HG02571 (cell line): Measurements from ENCODE around the gene AVPR2.

Experiments used
- ATAC-seq: cut with Tn5 transposase; IDR thresholded peaks from one replicate; pipeline ENCODE4 v1.9.1; 2021; ENCODE audit warnings: mild to moderate bottlenecking, moderate library complexity; ENCODE audit not compliant: unreplicated experiment

AVPR2 gene

DNA sequence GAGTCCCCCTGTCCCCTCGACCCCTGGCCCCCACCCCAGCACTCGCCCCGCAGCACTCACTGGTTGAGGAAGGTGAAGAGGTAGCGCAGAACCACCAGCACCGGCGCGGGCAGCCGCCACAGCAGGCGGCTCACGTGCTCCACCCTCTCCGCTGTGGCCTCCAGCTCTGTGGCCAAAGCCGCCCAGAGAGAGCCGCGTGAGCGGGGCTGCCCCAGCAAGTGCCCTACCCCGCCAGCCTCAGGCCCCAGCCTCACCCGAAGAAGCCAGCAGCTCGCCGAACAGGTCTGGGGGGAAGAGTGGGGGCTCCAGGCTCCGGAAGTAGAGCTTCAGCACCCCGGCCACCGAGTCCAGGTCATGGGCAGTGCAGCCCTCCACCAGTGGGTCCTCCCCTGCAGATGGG is 6.0 kb downstream of the AVPR2 start:
- ATAC-seq: no peak

DNA sequence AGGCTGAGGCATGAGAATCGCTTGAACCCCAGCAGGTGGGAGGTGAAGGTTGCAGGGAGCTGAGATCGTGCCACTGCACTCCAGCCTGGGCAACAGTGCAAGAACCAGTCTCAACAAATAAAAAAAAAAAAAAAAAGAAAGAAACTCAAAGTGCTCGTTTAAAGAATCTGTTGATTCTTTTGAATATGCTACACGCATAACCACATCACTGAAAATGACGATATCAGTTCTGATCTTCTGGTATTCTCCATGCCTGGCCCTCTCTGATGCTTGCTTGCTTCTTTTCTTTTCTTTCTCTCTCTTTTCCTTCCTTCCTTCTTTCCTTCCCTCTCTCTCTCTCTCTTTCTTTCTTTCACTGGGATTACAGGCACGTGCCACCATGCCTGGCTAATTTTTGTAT is 7.3 kb downstream of the AVPR2 start:
- no peak for ATAC-seq

DNA sequence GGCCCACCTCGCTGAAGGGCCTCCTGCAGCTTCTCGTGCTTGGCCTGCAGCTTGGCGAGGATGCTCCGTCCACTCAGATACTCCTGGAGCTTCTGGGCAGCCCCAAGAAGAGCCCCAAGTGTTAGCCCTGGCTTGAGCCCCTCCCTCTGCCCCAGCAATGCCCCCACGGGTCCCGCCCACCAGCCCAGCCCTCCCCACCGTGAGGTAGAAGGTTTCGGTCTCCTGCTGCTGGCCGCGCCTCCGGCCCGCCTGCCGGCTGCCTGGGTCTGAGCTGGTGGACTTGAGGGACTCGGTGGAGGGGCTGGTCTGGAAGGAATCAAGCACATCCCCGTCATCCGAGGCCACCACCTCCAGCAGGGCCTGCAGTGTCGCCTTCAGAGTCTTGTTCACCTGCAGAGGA is 8.7 kb downstream of the AVPR2 start:
- no peak for ATAC-seq

DNA sequence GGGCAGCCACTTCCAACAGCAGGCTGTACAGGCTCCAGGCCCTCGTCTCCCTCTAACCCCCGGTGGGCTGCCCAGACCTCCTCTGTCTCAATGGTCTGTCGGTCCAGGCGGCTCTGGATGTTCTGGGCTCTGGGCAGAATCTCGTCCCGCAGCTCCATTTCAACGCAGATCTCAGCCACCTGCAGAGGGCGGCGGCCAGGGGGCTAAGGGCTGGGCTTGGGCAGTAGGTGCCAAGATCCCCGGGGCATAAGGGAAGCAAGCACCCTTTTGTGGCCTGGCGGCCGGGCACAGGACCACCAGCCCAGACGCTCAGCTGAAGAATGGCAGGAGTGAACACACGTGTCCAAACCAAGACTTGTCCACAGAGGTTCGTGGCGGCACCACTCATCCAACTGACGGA is 9.2 kb downstream of the AVPR2 start:
- ATAC-seq: no peak

DNA sequence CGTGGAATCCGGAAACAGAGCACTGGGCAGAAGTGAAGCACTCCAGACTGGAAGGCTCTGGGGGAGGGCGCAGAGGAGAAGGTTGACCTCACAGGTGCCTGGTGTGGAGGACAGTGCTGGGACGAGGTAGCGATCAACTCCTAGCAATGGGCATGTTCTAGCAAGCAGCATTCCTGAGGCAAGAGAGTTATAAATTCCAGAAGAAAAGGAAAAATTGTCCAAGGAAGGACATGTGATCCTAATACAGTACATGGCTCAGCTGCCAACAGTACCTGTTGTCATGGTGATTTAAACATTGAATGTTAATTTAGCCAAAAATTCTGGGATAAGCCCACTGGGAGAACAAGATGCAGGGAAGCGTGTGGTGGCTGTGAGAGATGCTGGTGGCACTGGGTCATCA is 13.4 kb downstream of the AVPR2 start:
- ATAC-seq: no peak

DNA sequence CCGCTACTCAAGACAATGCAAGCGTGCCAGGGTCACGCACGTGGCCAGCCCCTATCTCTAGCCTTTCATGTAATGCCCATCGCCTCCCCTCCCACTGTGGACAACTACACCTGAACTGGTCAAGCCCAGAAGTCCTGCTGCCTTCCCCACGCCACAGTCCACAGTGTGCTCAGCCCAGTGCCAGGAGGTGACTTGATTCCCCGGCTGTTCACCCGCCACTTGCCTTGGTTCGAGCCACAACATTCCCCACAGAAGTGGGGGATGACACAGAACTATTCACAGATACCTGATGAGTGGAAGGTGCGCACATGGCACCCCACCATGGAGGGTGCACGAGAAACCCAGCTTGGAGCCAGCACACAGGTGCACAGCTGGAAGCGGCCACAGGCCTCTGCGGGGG is 14.8 kb downstream of the AVPR2 start:
- no peak for ATAC-seq

DNA sequence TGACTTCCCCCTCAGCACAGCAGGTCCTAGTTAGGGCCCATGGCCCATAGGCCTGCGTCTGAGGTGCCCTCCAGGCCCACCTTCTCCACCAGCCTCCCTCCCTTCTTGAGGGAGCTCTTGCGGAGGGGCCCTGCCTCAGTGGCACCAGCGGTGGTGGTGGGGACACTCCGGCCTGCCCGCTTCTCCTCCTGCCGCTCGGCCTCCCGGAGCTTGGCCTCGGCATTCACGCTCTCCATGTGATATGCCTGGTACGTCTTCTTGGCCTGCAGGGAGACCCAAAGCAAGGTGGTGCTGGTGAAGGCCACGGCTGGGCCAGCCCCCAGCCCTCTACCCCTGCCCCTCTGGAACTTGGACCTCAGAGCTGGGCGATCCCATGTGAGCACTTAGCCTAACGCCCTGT is 16.1 kb downstream of the AVPR2 start:
- no peak for ATAC-seq

DNA sequence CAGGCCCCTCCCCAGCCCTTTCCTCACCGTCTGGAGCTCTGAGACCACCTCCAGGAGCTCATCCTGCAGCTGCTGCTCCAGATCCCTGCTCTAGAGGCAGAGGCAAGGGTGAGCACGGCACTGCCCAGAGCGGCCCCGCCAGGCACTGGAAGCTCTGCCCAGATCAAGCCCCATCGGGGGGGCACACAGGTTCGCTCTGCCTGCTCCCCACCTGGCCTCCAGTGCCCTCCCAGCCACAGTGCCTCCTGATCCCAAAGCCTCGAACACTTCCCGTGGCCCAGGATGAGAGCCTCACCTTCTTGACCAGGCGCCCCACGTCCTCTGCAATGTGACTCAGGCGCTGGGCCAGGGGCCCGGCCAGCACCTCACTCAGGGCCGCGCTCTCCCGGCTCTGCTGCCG is 16.6 kb downstream of the AVPR2 start:
- no peak for ATAC-seq

DNA sequence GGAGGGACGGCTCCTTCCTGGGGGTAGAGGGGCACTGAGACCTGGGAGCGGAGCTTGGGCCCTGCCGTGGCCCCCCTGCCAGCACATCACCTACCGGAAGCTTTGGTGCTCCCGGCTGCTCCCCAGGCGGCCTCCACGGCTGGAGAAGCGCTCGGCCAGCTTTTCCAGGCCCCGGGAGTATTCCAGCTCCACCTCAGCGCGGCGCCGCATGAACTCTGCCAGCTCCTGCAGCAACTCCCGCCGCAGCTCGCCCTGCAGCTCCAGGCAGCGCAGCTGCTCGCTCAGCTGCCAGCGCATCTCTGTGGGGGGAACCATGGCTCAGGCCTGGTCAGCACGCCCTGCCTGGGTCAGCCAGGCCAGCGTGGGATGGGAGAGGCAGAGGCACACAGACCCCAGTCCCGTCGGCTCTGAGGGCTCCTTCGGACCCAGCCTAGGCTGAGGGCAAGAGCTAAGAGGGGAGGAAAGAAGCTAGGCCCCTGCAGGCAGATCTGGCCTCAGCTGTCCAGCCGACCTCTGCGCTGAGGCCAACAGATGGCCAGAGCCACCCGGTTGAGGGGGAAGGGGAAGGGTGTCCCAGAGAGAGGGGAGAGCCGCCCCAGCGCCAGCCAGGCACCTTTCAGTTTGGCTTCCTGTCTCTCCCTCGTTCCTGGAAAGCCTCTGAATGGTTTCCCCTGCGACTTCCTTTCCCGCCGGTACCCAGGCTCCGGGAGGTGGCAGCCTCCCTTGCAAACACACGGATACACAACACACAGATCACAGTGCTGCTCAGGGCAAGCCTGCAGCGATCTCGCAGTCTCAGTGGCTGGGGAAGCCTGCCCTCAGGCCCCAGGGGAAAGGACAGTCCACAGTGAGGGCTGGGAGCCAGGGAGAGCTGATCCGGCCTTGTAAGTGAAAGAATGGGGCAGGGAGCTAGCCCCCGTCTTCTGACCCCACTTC is 17.3 kb downstream of the AVPR2 start:
- no peak for ATAC-seq

DNA sequence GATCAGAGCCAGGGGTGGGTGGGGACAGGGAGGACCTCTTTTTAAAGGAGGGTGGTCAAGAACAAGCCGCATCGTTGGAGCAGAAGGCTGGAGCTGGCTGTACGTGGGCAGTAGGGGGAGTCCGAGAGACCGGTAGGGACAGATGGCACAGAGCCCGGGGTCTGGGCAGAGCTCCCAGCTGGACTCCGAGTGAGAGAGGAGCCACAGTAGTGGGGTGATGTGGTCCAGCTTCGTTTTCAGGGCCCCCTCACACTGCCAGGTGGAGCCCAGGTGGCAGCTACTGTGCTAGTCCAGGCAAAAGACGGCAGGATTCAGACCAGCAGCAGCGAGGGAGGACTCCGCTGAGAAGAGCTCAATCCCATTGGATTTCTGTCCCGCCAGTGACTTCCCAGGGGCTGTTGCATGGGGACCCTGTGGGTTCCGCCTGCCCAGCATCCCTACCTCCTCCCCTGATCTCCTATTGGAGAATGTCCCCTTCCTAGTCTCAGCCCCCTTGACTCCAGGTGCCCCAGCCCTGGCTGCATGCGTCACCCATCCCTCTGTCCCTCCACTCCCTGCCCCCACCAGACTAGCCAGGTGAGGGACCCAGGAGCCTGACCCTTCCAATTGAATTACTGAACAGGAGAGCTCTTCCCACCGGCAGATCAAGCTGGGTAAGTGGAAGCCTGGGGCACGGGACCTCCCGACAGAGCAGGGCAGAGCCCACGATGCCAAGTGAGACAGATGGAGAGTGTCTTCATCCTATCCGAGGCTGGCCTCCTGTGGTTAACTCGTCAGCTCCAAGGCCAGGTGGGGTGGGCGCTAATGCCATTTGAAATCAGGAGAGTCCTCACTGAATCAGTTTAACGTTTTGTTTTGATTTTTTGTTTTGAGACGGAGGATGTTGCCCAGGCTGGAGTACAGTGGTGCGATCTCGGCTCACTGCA is 18.7 kb downstream of the AVPR2 start:
- no peak for ATAC-seq

DNA sequence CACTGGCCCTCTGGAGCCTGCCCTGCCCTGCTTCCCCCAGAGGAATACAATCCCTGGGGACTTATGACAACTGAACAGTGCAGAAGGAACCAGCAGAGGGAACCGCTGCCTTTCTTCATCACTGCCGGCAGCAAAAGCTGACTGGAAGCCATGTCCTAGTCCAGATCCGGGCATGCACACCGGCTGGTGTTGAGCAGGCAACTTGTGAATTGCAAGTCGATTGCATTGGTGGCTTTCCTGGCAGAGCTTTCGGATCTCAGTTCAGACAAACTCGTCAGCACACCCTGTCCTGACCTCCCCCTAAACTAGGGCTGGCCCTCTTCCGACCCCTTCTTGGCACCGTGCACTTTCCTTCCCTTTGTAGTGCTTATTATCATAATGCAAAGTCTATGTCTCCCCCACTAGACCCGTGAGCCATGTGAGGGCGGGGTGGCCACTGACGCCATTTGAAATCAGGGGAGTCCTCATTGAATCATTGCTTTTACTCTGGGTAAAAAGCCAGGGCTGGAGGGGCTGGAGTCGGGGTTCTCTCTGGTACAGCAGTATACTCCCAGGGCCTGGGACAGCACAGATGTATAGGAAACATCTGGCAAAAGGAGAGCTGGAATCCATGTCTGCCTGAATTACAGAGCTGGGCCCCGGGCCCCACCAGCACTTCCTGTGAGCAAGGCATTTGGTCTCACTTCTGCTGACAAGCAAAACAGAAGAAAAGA is 19.8 kb downstream of the AVPR2 start:
- ATAC-seq: no peak

DNA sequence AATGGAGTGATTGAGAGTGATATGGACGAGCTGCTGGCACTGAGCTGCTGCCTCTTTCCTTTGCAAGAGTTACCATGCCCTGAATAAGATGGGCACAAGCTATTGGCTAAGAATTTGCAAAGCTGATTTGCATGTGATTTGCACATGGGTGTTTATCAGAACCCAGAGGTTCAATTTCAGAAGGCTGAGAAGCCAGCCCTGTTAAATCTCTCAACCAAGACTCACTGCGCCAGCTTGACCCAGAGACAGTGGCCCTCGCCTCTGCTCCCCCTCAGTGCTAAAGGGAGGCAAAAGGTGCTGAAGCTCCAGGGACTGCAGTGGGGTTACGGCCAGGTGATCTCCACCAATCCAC is 20.9 kb downstream of the AVPR2 start:
- no peak for ATAC-seq

DNA sequence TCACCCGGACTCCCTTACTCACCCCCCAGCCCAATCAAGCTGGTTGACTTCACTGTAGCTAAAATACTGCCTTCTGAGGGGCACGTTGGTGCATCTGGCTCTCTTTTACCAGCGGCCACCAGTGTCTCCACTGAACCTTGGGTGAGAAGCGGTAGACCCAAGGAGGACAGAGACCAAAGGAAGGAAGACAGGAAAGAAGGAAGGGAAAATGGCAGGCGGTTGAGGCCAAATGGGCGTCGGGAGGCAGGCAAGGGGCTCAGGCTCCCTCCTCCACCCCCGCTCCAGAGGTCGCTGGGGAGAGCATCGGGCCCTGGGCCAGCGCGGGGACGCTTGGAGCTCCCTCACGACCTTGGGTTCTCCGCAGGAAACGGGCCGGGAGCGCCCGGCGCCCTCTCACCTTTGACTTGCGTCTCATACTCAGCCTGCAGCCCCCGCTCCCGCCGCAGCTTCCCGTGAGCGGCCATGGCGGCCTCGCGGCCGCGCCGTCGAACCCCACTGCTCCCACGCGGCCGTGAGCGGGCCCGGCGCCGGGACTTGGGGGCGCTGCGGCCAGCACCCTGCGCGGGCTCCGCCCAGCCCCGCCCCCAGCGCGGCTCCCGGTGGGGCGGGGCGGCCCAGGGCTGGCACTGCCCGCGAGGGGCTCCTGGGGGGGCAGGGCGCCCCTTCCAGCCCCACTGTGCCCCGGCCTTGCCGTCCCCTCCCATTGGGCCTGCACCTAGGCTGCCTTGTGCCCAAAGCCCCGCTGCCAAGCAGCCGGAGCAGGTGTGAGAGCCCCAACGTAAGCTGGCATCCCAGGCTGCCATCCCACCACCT is 21.5 kb downstream of the AVPR2 start, which contains the start of gene ARHGAP4:
Gene ARHGAP4, minus strand, starts transcription at position 526 of the 813 bp plus-strand sequence. Its CDS starts 62 bp downstream, at position 464.
- ATAC-seq: no peak

DNA sequence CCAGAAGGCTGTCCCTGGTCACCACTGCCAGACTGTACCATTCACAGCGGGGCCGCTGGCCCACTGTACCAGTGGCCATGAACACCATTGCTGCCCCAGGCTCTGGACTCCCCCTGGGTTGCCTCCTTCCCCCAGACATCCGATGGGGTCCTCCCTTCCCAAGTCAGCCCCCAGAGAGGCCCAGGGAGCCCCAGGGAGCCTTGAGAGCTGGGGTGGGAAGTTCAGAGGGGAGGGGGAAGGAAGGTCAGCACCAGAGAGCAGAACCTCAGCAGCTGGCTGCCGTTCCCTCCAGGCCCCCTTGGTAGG is 22.0 kb downstream of the AVPR2 start:
- no peak for ATAC-seq

DNA sequence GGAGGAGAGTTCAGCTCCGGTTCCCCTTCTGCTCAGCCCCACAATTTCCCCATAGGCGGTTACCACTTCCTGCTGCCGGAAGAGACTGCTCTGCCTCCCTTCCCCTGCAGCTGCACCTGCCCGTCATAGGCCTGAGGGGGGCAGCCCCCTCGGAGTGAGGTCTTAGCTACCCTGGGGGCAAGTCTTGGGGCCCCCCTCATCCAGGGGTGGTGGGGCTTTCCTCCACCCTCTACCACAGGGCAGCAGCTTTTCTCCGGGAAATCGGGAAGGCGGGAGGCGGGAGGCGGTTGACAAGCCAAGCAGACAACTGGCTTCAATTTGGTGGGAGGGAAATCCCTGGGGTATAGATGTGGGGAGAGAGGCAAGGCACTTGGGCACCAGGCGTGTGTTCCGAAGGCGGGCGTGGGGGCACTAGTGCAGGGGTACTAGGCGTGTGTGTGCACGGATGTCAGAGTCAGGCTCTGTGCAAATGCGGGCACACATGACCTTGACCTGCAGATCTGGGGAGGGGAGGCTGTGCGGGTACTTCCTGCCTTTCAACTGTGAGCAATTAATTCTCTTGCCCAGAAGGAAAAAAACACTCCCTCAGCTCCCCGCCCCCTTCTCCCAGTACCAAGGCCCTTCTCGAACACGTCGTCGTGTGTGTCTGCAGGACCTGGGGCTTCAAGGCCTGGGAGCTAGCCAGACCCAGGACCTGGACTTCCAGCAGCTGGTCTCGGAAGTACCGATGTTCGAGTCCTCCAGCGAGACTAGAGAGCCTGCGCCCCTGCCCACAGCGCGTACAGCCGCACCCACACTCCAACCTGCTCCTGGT is 22.6 kb downstream of the AVPR2 start:
- ATAC-seq: no peak

DNA sequence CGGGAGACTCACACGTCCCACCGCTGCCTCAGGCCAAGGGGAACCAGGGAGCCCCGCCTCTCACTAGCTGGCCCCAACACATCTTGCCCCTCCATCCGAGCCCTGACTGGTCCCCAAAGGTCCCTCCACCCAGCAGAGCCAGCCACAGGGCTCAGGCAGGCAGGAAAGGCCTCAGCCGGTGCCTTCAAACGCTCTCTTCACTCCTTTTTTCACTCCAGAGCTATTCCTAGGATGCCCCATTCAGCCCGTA is 23.1 kb downstream of the AVPR2 start:
- ATAC-seq: no peak

DNA sequence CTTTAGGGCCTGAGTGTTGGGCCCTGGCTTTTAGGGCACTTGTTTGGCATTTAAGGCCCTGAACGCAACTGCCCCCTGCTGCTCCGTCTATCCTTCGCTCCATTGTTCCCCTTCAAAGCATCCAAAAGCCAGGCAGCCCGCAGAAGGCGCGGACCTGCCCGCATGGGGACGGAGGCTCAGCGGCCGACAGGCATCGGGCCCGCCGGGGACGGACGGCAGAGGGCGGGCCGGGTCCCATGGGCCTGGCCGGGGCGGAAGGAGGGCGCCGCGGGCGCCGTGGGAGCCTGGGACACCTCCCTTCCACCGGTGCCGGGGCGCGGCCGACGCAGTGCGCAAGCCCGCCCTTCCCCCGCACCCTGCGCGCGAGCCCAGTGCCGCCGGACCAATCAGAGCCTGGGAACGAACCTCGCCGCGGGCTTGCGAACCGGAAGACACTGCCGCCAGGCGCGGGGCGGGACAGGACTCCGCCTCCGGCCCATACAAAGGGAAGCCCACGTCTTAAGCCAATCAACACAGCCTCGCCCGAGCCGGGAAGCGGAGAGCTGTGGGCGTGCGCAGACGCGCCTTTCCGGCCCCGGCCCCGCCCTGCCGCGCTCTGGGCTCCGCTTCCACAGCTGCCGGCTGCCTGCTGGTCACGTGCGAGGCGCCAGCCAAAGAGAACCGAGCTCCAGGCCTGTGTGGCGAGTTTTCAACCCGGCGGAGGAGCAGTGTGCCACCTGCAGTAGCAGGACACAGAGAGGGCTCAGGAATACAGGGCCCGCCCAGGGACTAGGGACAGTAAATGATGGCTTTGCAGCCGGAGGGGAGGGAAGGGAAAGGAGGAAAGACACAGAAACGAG is 23.7 kb downstream of the AVPR2 start:
- peak; percentile 77 for ATAC-seq

DNA sequence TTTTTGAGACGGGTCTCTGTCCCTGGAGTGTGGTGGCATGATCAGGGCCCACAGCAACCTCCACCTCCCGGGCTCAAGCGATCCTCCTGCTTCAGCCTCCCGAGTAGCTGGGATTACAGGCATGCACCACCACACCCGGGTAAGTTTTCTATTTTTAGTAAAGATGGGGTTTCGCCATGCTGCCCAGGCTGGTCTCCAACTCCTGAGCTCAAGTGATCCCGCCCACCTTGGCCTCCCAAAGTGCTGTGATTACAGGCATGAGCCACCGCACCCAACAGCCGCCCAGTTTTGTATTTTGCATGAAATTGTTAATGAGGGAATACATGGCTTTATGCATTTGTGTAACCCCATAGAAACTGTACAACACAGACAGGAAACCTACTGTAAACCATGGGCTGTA is 24.4 kb downstream of the AVPR2 start:
- ATAC-seq: no peak

DNA sequence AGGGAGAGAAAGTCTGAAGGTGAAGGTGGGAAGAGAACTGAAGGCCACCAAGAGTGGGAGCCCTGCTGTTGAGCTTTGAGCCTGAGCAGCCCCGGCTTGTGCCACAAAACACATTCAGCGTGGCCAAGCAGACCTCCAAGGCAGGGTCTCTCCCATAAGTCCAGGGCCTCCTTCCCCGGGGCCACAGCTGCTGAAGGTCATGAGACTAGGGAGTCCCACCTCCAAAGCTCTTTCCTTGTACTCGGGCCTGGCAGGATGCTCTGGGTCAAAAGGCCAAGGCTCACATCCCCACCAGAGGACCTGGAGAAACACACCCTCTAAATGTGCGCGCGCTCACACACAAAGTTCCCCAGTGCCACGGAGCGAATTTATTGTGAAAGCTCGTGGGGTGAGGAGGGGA is 25.1 kb downstream of the AVPR2 start:
- ATAC-seq: no peak
